Stimulated activated CD4-positive, alpha-beta T cell treated with anti-CD3 and anti-CD28 coated beads, TNF-alpha, amount 100 ng/mL, for 1 hour (primary cell): ENCODE measurements around the gene AFF3.

Experiments
- DNase-seq, 3 donors: peaks; one replicate each; pipeline ENCODE4 v3.0.0-alpha.2; 2020; ENCODE audit warnings: low read depth in 3 of 3, low spot score in 1 of 3

Gene AFF3

GRCh38 chr2:99648906-99649789 is 493.2 kb downstream of the AFF3 start:
- DNase-seq, result no peak

GRCh38 chr2:99648178-99648844 is 494.1 kb downstream of the AFF3 start:
- DNase-seq, result no peak

GRCh38 chr2:99645960-99646359 is 496.4 kb downstream of the AFF3 start:
- no peak for DNase-seq

GRCh38 chr2:99644419-99644787 is 498.0 kb downstream of the AFF3 start:
- no peak for DNase-seq

GRCh38 chr2:99643787-99644418 is 498.5 kb downstream of the AFF3 start:
- DNase-seq, result no peak

- no peak for DNase-seq
Observed at GRCh38 chr2:99641999-99642398, 500.4 kb downstream of the AFF3 start.

GRCh38 chr2:99640635-99641151 is 501.7 kb downstream of the AFF3 start:
- DNase-seq, result no peak

- no peak for DNase-seq
Observed at GRCh38 chr2:99638791-99639190, 503.6 kb downstream of the AFF3 start.

GRCh38 chr2:99637159-99637697 is 505.2 kb downstream of the AFF3 start:
- no peak for DNase-seq

- DNase-seq, result no peak
Observed at GRCh38 chr2:99636144-99637034, 506.0 kb downstream of the AFF3 start.

- no peak for DNase-seq
Observed at GRCh38 chr2:99635710-99636109, 506.7 kb downstream of the AFF3 start.

GRCh38 chr2:99634234-99634633 is 508.2 kb downstream of the AFF3 start:
- DNase-seq, result no peak

GRCh38 chr2:99631700-99632099 is 510.7 kb downstream of the AFF3 start:
- DNase-seq, result no peak

- DNase-seq, result no peak
Observed at GRCh38 chr2:99629320-99629719, 513.1 kb downstream of the AFF3 start.

GRCh38 chr2:99626158-99626557 is 516.2 kb downstream of the AFF3 start:
- DNase-seq, result no peak

- DNase-seq, result no peak
Observed at GRCh38 chr2:99624677-99625076, 517.7 kb downstream of the AFF3 start.

- DNase-seq, result no peak
Observed at GRCh38 chr2:99623613-99624012, 518.8 kb downstream of the AFF3 start.

GRCh38 chr2:99623035-99623434 is 519.4 kb downstream of the AFF3 start:
- no peak for DNase-seq

GRCh38 chr2:99622534-99622933 is 519.9 kb downstream of the AFF3 start:
- DNase-seq, result no peak

- DNase-seq, result no peak
Observed at GRCh38 chr2:99621774-99622173, 520.6 kb downstream of the AFF3 start.

GRCh38 chr2:99621106-99621505 is 521.3 kb downstream of the AFF3 start:
- no peak for DNase-seq
